IPS-NIHi7 (cell line): Measurements from ENCODE around the gene SRGN.

Source experiments
- DNase-seq: peaks from one replicate; pipeline ENCODE4 v3.0.0; 2012; ENCODE audit warnings: mixed read lengths; ENCODE audit errors: extremely low spot score

SRGN gene

GRCh38 chr10:69090685-69091084, 2.8 kb downstream of the SRGN start:
- DNase-seq, result no peak

DNA sequence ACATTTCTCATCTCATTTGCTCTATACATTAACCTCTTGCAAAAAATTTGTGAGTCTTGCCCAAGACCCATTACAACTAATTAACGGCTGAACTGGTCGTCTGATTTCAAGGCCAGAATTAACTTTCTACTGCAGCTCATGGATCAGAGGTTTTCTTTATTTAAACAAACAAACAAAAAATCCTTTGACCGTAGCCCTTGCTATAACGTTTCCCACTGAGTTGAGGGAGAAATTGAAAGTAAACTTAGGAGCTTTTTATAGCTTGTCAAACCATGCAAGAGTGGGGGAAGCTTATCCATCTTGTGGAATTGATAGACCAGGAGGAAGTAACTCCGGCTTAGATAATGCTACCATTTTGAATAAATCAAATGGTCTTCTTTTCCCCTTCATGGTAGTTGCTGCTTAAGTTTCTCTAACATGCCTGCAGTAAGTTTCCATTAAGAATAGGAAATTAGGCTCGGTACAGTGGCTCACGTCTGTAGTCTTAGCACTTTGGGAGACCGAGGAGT, 3.3 kb downstream of the SRGN start:
- DNase-seq, result no peak

DNA sequence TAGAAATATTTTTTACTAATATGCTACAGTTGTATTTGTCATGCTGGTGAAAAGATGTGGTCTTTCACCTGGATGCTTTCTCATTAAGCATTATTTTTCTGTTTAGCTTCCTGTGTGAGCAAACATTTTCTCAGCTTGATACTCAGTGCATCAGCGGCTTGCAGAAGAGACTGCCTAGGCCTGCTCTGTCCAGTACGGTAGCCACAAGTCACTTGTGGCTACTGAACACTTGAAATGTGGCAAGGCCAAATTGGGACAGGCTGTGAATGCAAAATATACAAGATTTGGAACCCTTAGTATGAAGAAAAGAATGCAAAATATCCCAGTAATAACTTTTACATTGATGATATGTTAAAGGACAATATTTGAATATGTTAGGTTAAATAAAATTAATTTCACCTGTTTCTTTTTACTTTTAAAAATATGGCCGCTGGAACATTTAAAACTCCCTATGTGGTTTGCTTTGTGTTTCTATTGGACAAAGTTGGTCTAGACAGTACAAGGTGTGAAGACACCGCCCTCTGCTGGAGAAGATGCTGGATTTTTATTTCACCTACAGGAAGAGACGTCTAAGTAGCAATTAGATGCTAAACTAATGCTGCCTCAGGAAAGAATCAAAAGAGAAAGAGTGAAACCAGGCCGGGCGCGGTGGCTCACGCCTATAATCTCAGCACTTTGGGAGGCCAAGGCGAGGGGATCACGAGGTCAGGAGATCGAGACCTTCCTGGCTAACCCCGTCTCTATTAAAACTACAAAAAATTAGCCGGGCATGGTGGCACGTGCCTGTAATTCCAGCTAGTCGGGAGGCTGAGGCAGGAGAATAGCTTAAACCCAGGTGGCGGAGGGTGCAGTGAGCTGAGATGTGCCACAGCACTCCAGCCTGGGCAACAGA, 5.3 kb downstream of the SRGN start:
- peak; percentile 67 for DNase-seq

DNA sequence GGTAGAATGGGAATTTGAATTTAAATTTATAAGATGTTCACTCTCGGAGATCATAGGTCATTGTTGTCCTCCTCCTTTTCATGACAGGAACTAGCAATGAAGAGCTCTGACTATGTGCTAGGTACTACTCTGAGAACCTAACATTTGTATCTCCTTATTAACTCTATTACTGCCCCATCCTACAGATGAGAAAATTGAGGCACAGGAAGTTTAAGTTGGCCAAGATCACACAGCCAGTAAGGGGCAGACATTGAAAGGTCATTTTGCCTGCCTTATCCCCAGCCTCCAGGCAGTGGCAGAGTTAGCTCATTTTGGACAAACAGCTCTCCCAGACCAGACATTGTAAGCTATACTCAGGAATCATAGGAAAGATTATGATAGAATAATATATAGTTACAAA, 6.0 kb downstream of the SRGN start:
- no peak for DNase-seq

DNA sequence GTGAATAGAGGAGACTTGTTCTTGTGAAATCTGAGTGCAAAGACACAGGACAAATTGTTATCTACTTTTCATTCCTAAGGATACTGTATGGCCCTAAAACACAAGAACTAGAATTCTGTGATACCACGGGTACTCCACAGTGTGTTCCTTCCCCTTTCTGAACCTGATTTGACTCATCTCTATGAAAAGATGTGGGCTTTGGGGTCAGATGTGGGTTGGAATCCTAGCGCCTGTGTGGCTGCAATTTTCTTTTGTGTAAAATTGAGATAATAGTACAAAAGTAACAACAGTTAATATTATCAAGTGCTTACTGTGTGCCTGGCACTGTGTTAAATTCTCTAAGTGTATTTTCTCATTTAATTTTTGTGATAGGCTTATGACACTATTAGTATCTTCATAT, 8.1 kb downstream of the SRGN start:
- no peak for DNase-seq

DNA sequence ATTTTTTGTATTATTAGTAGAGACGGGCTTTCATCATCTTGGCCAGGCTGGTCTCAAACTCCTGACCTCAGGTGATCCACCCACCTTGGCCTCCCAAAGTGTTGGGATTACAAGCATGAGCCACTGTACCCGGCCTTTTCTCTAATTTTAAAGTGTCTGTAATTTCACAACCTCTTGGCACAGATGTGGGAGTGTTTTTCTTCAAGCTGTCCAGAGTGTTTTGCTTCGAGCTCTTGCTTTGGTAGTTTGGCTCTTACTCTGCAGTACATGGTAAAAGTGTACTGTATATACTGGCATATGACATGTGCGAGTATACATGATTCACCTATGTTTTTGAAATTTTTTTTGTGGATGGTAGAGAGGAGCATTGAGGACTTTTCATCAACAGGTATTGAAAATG, 9.8 kb downstream of the SRGN start:
- DNase-seq, result no peak

GRCh38 chr10:69100136-69100872, 12.4 kb downstream of the SRGN start:
- peak; percentile 52 for DNase-seq

DNA sequence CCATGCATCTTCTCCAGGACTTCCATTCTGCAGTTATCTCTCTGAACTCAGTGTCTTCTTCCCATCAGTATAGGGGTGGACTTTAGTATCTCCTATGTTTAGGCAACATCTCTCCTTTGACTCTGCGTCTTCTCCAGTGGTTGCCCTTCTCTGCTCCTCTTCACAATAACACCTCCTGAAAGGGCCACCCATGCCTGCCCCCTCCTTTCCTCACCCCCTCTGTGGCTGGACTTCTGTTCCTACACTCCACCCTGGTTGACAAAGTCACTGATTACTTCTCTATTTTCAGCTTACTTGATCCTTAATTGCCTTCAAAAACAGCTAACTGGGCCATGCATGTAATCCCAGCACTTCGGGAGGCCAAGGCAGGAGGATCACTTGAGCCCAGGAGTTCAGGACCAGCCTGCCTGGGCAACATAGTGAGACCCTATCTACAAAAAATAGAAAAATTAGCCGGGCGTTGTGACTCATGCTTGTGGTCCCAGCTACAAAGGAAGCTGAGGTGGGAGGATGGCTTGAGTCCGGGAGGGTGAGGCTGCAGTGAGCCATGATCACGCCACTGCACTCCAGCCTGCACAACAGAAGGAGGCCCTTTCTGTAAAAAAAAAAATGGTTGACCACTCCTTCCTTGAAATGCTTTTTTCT, 13.7 kb downstream of the SRGN start:
- no peak for DNase-seq

DNA sequence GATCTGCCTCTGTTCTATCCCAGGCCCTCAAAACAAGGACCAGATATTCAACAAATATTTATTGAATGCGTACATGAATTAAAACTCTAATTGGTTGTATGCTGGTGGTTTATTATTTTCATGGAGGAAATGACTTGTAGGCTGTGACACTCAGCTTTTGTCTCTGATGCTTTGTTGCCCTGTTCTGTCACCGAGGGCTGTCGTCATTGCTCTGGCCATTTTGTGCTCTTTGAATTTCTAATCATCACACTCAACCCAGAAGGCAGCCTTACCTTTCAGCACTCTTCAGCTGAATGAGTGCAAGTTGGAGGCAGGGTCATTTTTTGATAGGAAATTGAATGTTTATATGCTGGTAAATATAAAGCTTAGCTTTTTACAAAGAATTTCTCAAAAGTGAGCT, 14.5 kb downstream of the SRGN start:
- DNase-seq, result no peak

DNA sequence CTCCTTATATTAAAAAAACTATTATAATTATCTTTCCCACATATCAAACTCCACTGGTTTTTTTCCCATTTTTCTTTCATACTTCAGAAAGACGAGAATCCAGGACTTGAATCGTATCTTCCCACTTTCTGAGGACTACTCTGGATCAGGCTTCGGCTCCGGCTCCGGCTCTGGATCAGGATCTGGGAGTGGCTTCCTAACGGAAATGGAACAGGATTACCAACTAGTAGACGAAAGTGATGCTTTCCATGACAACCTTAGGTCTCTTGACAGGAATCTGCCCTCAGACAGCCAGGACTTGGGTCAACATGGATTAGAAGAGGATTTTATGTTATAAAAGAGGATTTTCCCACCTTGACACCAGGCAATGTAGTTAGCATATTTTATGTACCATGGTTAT, 15.9 kb downstream of the SRGN start:
- DNase-seq, result no peak

DNA sequence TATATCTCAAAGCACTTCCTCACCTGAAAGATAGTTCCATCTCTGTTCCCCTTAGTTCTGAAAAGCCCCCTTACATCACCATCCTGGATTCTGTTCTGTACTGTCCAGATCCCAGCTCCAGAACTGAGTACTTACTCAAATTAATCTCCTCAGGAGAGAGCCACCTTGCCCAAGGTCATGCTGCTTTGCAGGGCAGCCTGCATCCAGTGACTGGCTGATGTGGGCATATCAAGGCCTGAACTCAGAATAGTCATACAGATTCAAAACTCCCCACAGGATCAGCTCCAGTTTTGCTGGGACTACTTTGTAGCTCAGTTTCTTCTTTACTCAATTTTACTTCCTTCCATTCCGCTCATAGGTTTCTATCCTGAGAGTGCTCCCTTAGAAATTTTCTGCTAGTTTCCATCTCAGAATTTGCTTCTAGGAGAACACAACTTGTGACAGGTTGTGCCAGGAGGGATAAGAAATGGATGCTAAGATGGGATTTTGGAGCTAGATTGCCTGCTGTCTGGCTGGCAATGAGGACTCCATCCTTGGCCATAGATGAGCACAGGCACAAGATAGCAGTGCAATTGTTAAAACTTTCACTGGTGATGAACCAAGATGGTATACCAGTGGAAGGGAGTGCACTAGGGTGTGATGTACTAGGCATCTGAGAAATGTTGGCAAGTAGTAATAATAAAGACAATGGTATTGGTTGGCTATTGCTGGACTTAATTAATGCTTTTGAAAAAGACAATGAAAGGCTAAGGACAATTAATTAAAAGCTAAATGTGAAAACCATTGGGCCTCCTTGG, 17.3 kb downstream of the SRGN start:
- DNase-seq, result no peak

DNA sequence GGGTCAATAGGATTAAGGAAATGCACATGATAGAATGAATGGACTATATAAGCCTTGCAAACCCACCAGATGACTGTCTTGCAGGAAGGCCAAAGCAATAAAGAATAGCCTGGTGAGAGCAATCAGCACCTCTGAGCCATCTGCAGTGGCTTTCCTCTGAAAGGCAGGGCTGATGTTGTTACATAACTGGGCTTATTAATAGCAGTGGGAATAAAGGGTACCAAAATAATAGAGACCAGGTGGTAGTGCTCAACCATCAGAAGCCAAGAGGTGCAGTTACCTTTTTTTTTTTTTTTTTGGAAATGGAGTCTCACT, 19.2 kb downstream of the SRGN start:
- no peak for DNase-seq

GRCh38 chr10:69107699-69108098, 19.8 kb downstream of the SRGN start:
- DNase-seq, result no peak

- no peak for DNase-seq
Observed at GRCh38 chr10:69119896-69120295, 32.0 kb downstream of the SRGN start.

DNA sequence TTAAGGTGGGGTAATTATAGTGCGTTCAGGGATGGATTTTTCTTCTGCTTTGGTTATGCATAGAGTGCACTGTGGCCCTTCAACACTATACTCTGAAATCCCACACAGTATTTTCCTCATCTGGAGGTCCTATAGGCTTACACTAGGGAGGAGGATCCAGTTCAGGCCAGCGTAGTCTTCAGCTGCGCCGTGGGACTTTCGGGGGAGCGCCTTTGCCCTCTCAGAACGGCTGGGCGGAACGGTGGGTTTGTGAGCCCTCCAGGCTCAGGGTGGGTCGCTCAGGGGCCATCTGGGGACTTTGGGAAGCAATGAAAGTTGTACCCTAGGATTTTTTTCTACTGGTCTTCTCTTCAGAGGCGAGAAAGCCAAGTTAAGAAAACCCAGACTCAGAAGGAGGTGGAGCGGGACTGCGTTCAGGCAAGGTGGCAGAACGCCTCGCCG, 35.4 kb downstream of the SRGN start:
- DNase-seq, result peak; percentile 70

DNA sequence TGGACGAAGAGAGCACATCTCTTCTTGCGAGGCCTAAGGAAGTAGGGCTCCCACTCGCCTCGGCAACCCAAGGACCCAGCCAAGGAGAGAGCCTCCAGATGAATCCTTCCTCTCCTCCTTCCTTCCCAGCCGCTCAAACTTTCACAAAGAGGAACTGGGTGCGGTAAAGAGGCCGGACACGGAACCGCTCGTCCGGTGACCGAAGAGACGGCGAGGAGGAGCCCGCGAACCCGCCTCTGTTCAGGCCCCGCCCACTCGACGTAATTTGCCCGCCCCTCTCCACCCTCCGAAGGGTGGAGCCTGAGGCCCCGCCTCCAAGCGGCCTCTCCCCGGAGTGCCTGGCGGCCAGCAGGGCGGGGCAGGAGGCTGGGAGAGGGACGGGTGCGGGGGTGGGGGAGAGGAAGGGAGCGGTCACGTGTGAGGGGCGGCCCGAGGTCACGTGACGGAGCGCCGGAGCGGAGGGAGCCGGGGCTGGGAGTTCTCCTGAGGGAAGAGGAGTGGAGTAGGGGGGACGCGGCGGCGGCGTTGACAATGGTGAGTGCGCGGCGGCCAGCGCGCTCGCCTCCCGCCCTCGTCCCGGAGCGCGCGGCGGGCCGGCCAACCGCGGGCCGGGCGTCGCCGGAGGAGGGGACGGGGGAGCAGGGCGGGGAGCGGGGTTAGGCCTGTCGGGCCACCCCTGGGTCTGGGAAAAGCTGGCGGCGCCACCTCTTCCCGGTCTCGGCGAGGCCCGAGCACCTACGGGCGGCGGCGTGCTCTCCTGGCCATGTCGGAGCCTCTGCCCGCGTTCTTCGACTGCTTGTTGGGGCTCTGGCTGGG, 36.1 kb downstream of the SRGN start, which contains the start of gene VPS26A:
Gene VPS26A, plus strand, starts transcription at position 432 of the 816 bp plus-strand sequence. Its CDS starts 100 bp downstream, at position 532.
- DNase-seq, result peak; percentile 99

GRCh38 chr10:69124563-69125268, 36.8 kb downstream of the SRGN start:
- peak; percentile 29 for DNase-seq

GRCh38 chr10:69125554-69125953, 37.7 kb downstream of the SRGN start:
- DNase-seq, result no peak

GRCh38 chr10:69130251-69130650, 42.3 kb downstream of the SRGN start:
- no peak for DNase-seq

DNA sequence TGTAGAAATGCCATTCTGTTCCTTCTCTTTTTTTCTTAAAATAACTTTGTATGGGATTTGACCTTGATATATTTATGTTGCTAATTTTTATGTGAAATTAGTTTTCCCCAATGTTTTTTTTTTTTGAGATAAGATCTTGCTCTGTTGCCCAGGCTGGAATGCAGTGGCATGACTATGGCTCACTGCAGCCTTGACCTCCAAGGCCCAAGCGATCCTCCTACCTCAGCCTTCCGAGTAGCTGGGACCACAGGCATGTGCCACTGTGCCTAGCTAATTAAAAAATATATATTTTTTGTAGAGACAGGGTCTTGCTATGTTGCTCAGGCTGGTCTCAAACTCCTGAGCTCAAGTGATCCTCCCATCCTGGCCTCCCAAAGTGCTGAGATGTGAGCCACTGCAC, 52.1 kb downstream of the SRGN start:
- no peak for DNase-seq
